B cell (primary cell): ENCODE results near the gene MROH7.

ENCODE experiments used
- EZH2 ChIP-seq: IDR thresholded peaks from 2 replicates; pipeline ENCODE4 v1.6.1; 2012; ENCODE audit warnings: borderline replicate concordance, low read depth, mild to moderate bottlenecking, moderate library complexity, low read length; ENCODE audit not compliant: insufficient read depth, poor library complexity, severe bottlenecking
- TF ChIP-seq, protein P1 (sequence below): fragments of 200-600 bp; IDR thresholded peaks from one replicate; pipeline ENCODE4 v1.8.0; 2022; ENCODE audit warnings: antibody characterized with exemption, mild to moderate bottlenecking

- TF ChIP-seq, protein P1, sequence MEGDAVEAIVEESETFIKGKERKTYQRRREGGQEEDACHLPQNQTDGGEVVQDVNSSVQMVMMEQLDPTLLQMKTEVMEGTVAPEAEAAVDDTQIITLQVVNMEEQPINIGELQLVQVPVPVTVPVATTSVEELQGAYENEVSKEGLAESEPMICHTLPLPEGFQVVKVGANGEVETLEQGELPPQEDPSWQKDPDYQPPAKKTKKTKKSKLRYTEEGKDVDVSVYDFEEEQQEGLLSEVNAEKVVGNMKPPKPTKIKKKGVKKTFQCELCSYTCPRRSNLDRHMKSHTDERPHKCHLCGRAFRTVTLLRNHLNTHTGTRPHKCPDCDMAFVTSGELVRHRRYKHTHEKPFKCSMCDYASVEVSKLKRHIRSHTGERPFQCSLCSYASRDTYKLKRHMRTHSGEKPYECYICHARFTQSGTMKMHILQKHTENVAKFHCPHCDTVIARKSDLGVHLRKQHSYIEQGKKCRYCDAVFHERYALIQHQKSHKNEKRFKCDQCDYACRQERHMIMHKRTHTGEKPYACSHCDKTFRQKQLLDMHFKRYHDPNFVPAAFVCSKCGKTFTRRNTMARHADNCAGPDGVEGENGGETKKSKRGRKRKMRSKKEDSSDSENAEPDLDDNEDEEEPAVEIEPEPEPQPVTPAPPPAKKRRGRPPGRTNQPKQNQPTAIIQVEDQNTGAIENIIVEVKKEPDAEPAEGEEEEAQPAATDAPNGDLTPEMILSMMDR = no peak
- no peak for TF ChIP-seq EZH2
Measured at GRCh38 chr1:54640863-54641836, at the start of gene MROH7.
